ENCODE data around the gene HBB.

GRCh38 chr11:5243816-5244180, 16.9 kb upstream of the HBB start:
- no peak for TF ChIP-seq CTCF (IDR thresholded peaks at IDR 0.05; ENCODE audit: extremely low read depth in 1 of 2, insufficient read depth in 1 of 2, low read depth in 1 of 2, low read length in 2 of 2)
- no peak for TF ChIP-seq POLR2A (IDR thresholded peaks at IDR 0.05; ENCODE audit: low read depth, low read length)
- no peak for TF ChIP-seq EZH2 (IDR thresholded peaks at IDR 0.05; ENCODE audit: borderline replicate concordance, low read depth, low read length, severe bottlenecking)
- TF ChIP-seq POLR2AphosphoS5 (IDR thresholded peaks at IDR 0.05; ENCODE audit: insufficient read depth, low read depth, low read length) = no peak
- no peak for TF ChIP-seq GATA2 (IDR thresholded peaks at IDR 0.05; ENCODE audit: insufficient read depth, insufficient read length, low read depth, low read length)
- no peak for TF ChIP-seq FOS (IDR thresholded peaks at IDR 0.05; ENCODE audit: borderline replicate concordance, insufficient read depth, low read length)
- no peak for TF ChIP-seq MAX (IDR thresholded peaks at IDR 0.05; ENCODE audit: insufficient read depth, insufficient read length)
- TF ChIP-seq MYC (IDR thresholded peaks at IDR 0.05; ENCODE audit: low read depth, low read length) = no peak
- no peak for TF ChIP-seq JUN (IDR thresholded peaks at IDR 0.05; ENCODE audit: borderline replicate concordance, insufficient read depth, insufficient read length, low read depth)
